ENCODE results near the gene DZIP3.

DNA sequence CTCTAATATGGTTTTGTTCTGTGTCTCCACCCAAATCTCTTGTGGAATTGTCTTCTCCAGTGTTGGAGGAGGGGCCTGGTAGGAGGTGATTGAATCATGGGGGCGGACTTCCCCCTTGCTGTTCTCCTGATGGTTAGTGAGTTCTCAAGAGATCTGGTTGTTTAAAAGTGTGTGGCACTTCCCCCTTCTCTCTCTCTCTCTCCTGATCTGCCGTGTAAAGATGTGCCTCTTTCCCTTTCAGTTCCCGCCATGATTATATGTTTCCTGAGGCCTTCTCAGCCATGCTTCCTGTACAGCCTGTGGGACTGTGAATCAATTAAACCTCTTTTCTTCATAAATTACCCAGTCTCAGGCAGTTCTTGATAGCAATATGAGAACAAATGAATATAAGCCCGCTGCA, 134.6 kb downstream of the DZIP3 start:
- TF ChIP-seq, protein P1, sequence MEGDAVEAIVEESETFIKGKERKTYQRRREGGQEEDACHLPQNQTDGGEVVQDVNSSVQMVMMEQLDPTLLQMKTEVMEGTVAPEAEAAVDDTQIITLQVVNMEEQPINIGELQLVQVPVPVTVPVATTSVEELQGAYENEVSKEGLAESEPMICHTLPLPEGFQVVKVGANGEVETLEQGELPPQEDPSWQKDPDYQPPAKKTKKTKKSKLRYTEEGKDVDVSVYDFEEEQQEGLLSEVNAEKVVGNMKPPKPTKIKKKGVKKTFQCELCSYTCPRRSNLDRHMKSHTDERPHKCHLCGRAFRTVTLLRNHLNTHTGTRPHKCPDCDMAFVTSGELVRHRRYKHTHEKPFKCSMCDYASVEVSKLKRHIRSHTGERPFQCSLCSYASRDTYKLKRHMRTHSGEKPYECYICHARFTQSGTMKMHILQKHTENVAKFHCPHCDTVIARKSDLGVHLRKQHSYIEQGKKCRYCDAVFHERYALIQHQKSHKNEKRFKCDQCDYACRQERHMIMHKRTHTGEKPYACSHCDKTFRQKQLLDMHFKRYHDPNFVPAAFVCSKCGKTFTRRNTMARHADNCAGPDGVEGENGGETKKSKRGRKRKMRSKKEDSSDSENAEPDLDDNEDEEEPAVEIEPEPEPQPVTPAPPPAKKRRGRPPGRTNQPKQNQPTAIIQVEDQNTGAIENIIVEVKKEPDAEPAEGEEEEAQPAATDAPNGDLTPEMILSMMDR (IDR thresholded peaks at IDR 0.05) = no peak
- no peak for TF ChIP-seq POLR2A (IDR thresholded peaks at IDR 0.05)

Data from right lobe of liver (tissue), 4 donors.